ENCODE measurements around the gene GALP. TPM values are rescaled to one million over a fixed set of nuclear protein-coding genes. Genes with fewer than 3 reads are reported as not detected.

The GALP gene
- total RNA-seq, 1 donor from 2014 or later: not detected

Other genes with a start within 250 kb of the GALP start
- not detected for gene NLRP13, start 243.7 kb upstream of the GALP start, total RNA-seq
- gene NLRP8, start 228.2 kb upstream of the GALP start, total RNA-seq: not detected
- gene NLRP5, start 189.2 kb upstream of the GALP start, total RNA-seq: not detected
- gene ZNF787, start 54.7 kb upstream of the GALP start, total RNA-seq: 29.0 TPM
- 58.5 TPM for gene ZNF444, start 34.7 kb upstream of the GALP start, total RNA-seq
- not detected for gene ZSCAN5B, start 21.8 kb downstream of the GALP start, total RNA-seq
- not detected for gene ZSCAN5C, start 26.3 kb downstream of the GALP start, total RNA-seq
- not detected for gene EDDM13, start 96.7 kb downstream of the GALP start, total RNA-seq
- 4.3 TPM for gene ZSCAN5A, start 138.8 kb downstream of the GALP start, total RNA-seq
- gene ZNF582, start 217.5 kb downstream of the GALP start, total RNA-seq: 1.2 TPM
- gene ZNF583, start 228.3 kb downstream of the GALP start, total RNA-seq: 1.1 TPM